Esophagus (tissue), 2 donors: ENCODE data around the gene TMEM109. TPM values are rescaled to one million over a fixed set of nuclear protein-coding genes. Genes with fewer than 3 reads are reported as not detected.

Experiments used
- H3K27ac ChIP-seq, 2 donors: one replicate each; pipeline ENCODE4 v1.5.1; 2013; ENCODE audit warnings: low read depth in 2 of 2, mild to moderate bottlenecking in 2 of 2, inconsistent platforms in 1 of 2, low read length in 1 of 2, moderate library complexity in 1 of 2
- H3K27me3 ChIP-seq, 2 donors: one replicate each; pipeline ENCODE4 v1.6.1; 2013; ENCODE audit warnings: low read length in 2 of 2, control low read depth in 1 of 2, mild to moderate bottlenecking in 1 of 2; ENCODE audit not compliant: insufficient read depth in 2 of 2, control insufficient read depth in 1 of 2
- H3K36me3 ChIP-seq, 2 donors: one replicate each; pipeline ENCODE4 v1.6.1; 2013; ENCODE audit warnings: low read length in 1 of 2; ENCODE audit not compliant: control insufficient read depth in 2 of 2, insufficient read depth in 2 of 2
- H3K4me1 ChIP-seq, 2 donors: one replicate each; pipeline ENCODE4 v1.6.1; 2013; ENCODE audit warnings: low read length in 1 of 2; ENCODE audit not compliant: control insufficient read depth in 2 of 2, insufficient read depth in 2 of 2
- H3K4me3 ChIP-seq, 2 donors: one replicate each; pipeline ENCODE4 v1.5.1; 2013; ENCODE audit warnings: low read length in 2 of 2, mild to moderate bottlenecking in 2 of 2, low read depth in 1 of 2, moderate library complexity in 1 of 2
- H3K9me3 ChIP-seq, 2 donors: one replicate each; pipeline ENCODE4 v1.6.1; 2013; ENCODE audit warnings: mild to moderate bottlenecking in 2 of 2, low read depth in 1 of 2, low read length in 1 of 2, moderate library complexity in 1 of 2; ENCODE audit not compliant: control insufficient read depth in 2 of 2, insufficient read depth in 1 of 2
- WGBS, 2 donors: extraction: QIAGEN DNeasy Blood & Tissue Kit; methylation state at CpG; one replicate each; pipeline ENCODE4 v1.1.7; 2013; 5-methylcytosine and 5-hydroxymethylcytosine counted together
- polyA plus RNA-seq, 2 donors: library from polyadenylated mRNA; stranded (reverse); fragments of 200-250 nt; gene quantifications; one replicate each; pipeline ENCODE4 v1.2.3, GENCODE V29; 2013
- donor health status: healthy with polysubstance abuse.
- donor health status: Bipolar disorder and iron deficiency.

Gene TMEM109
- polyA plus RNA-seq, 2 donors, result 68.4 to 112 TPM

- no peak overlapping the region for H3K27ac ChIP-seq
- H3K9me3 ChIP-seq, result no peaks in the 10 kb centered on the region
- H3K36me3 ChIP-seq, result no peaks in the 10 kb centered on the region
- 76 to 82% methylated on average over 5 of the region's 5 CpGs for WGBS, 2 donors
- peaks cover 0 to 13% of the 10 kb centered on the region in 2 donors for H3K4me1 ChIP-seq
- no peak overlapping the region for H3K4me3 ChIP-seq
- H3K27me3 ChIP-seq, result no peaks in the 10 kb centered on the region
These were observed 40.5 kb downstream of the TMEM109 start for GRCh38 chr11:60954421-60954820.

GRCh38 chr11:60955571-60955970 is 41.6 kb downstream of the TMEM109 start:
- 46 to 51% methylated on average over 5 of the region's 5 CpGs for WGBS, 2 donors
- H3K27ac ChIP-seq, result no peak overlapping the region
- H3K4me1 ChIP-seq, result peaks cover 0 to 13% of the 10 kb centered on the region in 2 donors
- H3K4me3 ChIP-seq, result no peak overlapping the region
- H3K9me3 ChIP-seq, result no peaks in the 10 kb centered on the region
- no peaks in the 10 kb centered on the region for H3K36me3 ChIP-seq
- no peaks in the 10 kb centered on the region for H3K27me3 ChIP-seq

DNA sequence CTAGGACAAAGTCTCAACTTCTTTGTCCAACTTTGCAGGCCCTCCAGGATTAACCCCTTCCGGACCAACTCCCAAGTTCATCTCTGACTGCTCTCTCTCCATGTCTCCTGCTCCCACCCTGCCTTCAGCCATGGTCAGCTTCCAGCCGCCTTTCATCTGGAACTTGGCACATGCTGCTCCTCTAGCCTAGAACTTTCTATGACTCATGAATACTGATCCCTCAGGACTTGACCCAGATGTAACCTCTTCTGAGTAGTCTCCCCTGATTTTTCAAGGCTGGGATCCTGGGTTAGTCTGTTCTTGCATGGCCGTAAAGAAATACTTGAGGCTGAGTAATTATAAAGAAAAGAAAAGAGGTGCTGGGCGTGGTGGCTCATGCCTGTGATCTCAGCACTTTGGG is 43.2 kb downstream of the TMEM109 start:
- no peak overlapping the region for H3K4me3 ChIP-seq
- H3K9me3 ChIP-seq, result no peaks in the 10 kb centered on the region
- peaks cover 0 to 2% of the 10 kb centered on the region in 2 donors for H3K4me1 ChIP-seq
- no peaks in the 10 kb centered on the region for H3K27me3 ChIP-seq
- no peaks in the 10 kb centered on the region for H3K36me3 ChIP-seq
- peak overlapping the region in 1 of 2 donors; percentile 33 for H3K27ac ChIP-seq
- 71 to 74% methylated on average over 4 of the region's 4 CpGs for WGBS, 2 donors

DNA sequence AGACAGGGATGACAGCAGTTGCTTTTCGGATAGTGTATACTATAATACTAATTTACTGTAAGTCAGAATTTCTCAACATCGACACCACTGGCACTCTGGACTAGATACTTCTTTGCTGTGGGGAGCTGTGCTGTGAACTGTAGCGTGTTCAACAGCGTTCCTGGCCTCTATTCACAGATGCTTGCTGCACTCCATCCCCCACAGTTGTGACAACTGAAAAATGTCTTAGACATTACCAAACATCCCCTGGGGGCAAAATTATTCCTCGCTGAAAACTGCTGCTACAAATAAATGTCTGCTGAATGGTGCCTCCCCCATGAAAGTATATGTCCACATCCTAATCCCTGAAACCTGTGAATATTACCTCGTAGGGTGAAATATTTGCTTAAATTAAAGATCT is 45.5 kb downstream of the TMEM109 start:
- no peaks in the 10 kb centered on the region for H3K36me3 ChIP-seq
- H3K4me1 ChIP-seq, result peaks cover 0 to 2% of the 10 kb centered on the region in 2 donors
- no peaks in the 10 kb centered on the region for H3K27me3 ChIP-seq
- WGBS, 2 donors, result 69 to 72% methylated on average over 6 of the region's 6 CpGs
- H3K4me3 ChIP-seq, result no peak overlapping the region
- H3K9me3 ChIP-seq, result no peaks in the 10 kb centered on the region
- H3K27ac ChIP-seq, result no peak overlapping the region

DNA sequence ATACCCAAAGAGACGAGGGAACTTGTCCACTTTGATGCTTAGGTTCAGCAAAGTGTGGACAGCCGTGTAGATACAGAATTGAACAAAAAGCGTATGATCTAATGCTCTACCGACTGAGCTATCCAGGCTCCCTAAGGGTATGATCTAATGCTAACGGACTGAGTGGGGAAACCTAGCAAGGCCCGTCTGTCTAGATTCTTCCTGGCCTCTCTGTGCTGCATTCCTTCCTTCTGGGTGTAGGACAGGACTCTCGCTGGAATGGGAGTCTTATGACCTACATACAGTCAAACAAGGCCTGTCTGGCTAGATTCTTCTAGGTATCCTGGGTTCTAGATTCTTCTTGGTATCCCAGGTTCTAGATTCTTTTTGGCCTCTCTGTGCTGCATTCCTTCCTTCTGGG is 46.4 kb downstream of the TMEM109 start:
- no peaks in the 10 kb centered on the region for H3K27me3 ChIP-seq
- no peaks in the 10 kb centered on the region for H3K9me3 ChIP-seq
- no peak overlapping the region for H3K4me3 ChIP-seq
- H3K27ac ChIP-seq, result no peak overlapping the region
- H3K4me1 ChIP-seq, result peaks cover 0 to 2% of the 10 kb centered on the region in 2 donors
- 87 to 90% methylated on average over 7 of the region's 7 CpGs for WGBS, 2 donors
- H3K36me3 ChIP-seq, result no peaks in the 10 kb centered on the region

DNA sequence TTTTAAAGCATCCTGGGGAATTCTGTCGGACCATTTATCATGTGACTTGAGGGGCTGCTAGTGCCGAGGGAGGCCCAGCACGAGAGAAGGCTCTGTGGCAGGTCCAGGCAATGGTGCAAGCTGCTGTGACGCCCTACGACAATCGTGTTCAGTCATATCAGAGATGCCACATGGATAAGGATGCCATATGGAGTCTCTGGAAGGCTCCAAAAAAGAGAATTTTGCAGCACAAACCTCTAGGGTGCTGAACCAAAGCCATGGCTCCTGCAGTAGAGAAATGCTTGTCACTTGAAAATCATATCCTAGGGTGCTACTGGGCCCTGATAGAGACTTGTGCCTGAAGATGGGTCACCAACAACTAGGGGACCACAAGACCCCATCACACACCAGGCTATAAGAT is 50.8 kb downstream of the TMEM109 start:
- Histone ChIP-seq H3K4me1 (no peaks in the 10 kb centered on the region), H3K27ac (no peak overlapping the region), H3K27me3 (no peaks in the 10 kb centered on the region), H3K9me3 (no peaks in the 10 kb centered on the region), H3K4me3 (no peak overlapping the region), H3K36me3 (no peaks in the 10 kb centered on the region)
- 79 to 84% methylated on average over 6 of the region's 6 CpGs for WGBS, 2 donors

GRCh38 chr11:60966890-60967289 is 52.9 kb downstream of the TMEM109 start:
- no peaks in the 10 kb centered on the region for H3K36me3 ChIP-seq
- H3K4me3 ChIP-seq, result no peak overlapping the region
- H3K27ac ChIP-seq, result no peak overlapping the region
- no peaks in the 10 kb centered on the region for H3K27me3 ChIP-seq
- 82% methylated on average over 4 of the region's 4 CpGs for WGBS, 2 donors
- no peaks in the 10 kb centered on the region for H3K9me3 ChIP-seq
- no peaks in the 10 kb centered on the region for H3K4me1 ChIP-seq

GRCh38 chr11:60968223-60968622 is 54.3 kb downstream of the TMEM109 start:
- H3K4me3 ChIP-seq, result no peak overlapping the region
- H3K27me3 ChIP-seq, result no peaks in the 10 kb centered on the region
- no peaks in the 10 kb centered on the region for H3K4me1 ChIP-seq
- no peak overlapping the region for H3K27ac ChIP-seq
- H3K9me3 ChIP-seq, result no peaks in the 10 kb centered on the region
- WGBS, 2 donors, result 51 to 89% methylated on average over 1 of the region's 1 CpG
- no peaks in the 10 kb centered on the region for H3K36me3 ChIP-seq

GRCh38 chr11:60970369-60970774 is 56.4 kb downstream of the TMEM109 start:
- no peaks in the 10 kb centered on the region for H3K4me1 ChIP-seq
- 19 to 26% methylated on average over 9 of the region's 9 CpGs for WGBS, 2 donors
- H3K9me3 ChIP-seq, result no peaks in the 10 kb centered on the region
- H3K27me3 ChIP-seq, result no peaks in the 10 kb centered on the region
- no peaks in the 10 kb centered on the region for H3K36me3 ChIP-seq
- no peak overlapping the region for H3K4me3 ChIP-seq
- no peak overlapping the region for H3K27ac ChIP-seq

DNA sequence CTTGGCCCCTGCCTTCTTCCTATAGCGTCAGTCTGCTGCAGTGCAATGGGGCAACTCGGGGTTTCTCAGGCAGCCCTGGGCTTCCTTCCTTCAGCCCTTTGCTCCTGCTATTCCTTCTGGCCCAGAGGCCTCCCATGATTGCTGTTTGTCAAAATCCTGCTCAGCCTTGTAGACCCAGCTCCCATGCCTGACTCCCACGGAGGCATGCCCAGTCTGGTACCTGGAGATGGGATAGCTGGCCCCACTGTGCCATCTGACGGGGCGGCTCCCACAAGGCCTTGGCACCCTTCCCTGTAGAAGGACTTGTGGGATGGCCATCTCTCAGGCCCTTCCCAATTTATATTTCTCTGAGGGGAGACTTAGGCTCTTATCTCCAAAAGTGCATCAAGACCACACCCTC is 56.9 kb downstream of the TMEM109 start:
- Histone ChIP-seq H3K27me3 (no peaks in the 10 kb centered on the region), H3K4me3 (no peak overlapping the region), H3K9me3 (no peaks in the 10 kb centered on the region), H3K36me3 (no peaks in the 10 kb centered on the region), H3K27ac (no peak overlapping the region), H3K4me1 (no peaks in the 10 kb centered on the region)
- 69 to 75% methylated on average over 5 of the region's 5 CpGs for WGBS, 2 donors
